GM12892 (cell line): ENCODE results near the gene GPC4.

ENCODE experiments used
- POLR2A ChIP-seq: IDR thresholded peaks from 2 replicates; pipeline ENCODE4 v1.6.1; 2011; ENCODE audit warnings: low read depth, low read length, control low read depth
- POLR2AphosphoS5 ChIP-seq: IDR thresholded peaks from 2 replicates; pipeline ENCODE4 v1.6.1; 2011; ENCODE audit warnings: low read depth, low read length, control low read depth

DNA sequence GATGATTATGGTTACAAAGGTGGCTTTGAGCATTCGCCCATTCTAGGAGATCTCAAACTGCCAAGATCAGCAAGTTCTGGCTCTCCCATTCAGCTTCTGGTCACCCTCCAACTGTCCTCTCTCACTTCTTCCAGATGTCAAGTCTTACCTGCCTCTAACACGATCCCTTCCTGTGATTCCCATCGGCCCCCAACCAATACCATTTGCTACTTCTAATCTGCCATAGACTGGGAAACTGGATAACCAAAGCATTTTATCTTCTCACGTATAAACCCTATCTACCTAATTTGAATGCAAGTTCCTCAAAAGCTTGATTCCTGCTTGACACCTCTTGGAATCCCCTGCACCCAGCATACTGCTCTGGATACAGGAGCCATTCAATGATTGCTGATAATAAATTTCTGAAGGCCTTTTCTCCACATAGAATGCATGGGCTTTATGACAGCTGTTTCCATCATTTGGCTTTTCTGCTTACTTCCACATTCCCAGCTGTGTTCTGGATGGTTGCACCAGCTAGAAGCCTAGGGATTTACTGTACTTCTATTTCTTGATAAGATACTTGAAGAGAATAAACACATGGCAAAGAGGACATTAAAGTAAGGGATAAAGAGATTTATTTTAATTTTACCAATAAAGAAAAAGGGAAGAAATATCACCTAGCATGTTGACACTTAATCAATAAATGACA, 9.6 kb downstream of the GPC4 start:
- TF ChIP-seq POLR2AphosphoS5: no peak
- no peak for TF ChIP-seq POLR2A
